ENCODE measurements around the gene MFAP5.
A peak's percentile ranks its signal among the peaks of the same experiment; 100 is the strongest.

Gene MFAP5

DNA sequence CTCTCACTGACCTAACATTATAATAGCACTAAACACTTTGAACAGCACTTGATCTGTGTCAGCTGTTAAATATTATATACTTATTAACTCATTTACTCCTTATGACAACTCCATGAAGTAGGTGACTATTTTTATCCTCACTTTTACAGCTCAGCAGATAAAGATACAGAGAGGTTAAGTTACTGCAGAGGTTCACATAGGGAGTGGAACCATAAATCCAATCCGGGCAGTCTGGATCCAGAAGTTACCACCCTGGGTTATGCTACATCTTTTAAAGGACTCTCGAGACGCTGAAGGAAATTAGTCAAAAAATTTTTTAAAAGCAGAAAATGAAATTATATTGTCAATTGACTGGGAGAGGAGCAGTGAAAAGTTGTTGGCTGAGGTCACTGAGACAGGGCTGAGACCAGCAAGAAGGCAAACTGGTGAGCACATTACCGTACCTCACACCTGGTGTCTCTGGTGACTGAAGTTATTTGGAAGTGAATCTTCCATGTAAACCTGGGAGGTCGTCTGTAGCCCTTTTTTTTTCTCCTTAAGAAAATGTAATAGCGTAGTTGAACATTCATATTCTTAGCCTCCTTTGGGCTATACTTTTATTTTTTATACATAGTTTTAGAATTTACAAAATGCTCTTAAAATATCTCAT is 33.9 kb upstream of the MFAP5 start:
- peaks cover 4 to 7% of the 10 kb centered on the region in 2 donors for H3K4me1 ChIP-seq (ENCODE audit: control insufficient read depth in 1 of 2, insufficient read depth in 2 of 2, low read length in 2 of 2)
- H3K4me3 ChIP-seq (ENCODE audit: low read depth in 1 of 2, low read length in 2 of 2) = peak overlapping the region; percentile 74 to 80
- no peaks in the 10 kb centered on the region for H3K9me3 ChIP-seq (ENCODE audit: control insufficient read depth in 1 of 2, low read length in 2 of 2)
- H3K9ac ChIP-seq (ENCODE audit: low read depth in 1 of 2, low read length in 2 of 2) = peak overlapping the region; percentile 70 to 72
- H3K36me3 ChIP-seq (ENCODE audit: control insufficient read depth in 1 of 2, insufficient read depth in 2 of 2, low read length in 2 of 2) = no peaks in the 10 kb centered on the region
- H3K27me3 ChIP-seq (ENCODE audit: control insufficient read depth in 1 of 2, insufficient read depth in 2 of 2, low read length in 2 of 2) = no peaks in the 10 kb centered on the region
- peak overlapping the region; percentile 61 for H3K27ac ChIP-seq (ENCODE audit: low read depth, low read length)

DNA sequence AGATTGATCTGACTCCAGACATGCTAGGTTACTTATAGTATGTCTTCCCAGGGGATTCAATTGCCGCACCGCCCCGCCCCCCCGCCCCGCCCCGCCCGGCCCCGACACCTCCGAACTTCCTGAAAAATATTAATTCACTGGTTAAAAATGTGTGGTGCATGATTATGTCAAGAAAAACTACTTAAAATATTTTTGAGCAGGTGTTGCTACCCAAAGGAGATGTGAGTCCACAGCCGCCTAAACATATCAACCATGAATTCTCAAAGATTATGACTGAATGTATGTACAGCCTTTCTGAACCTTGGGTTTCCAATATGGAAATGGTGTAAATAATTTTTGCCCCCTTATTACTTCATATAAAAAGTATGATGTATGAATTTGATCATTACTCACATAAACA is 32.5 kb upstream of the MFAP5 start:
- no peaks in the 10 kb centered on the region for H3K9me3 ChIP-seq (ENCODE audit: control insufficient read depth in 1 of 2, low read length in 2 of 2)
- H3K4me3 ChIP-seq (ENCODE audit: low read depth in 1 of 2, low read length in 2 of 2) = no peak overlapping the region
- no peak overlapping the region for H3K9ac ChIP-seq (ENCODE audit: low read depth in 1 of 2, low read length in 2 of 2)
- no peak overlapping the region for H3K27ac ChIP-seq (ENCODE audit: low read depth, low read length)
- no peaks in the 10 kb centered on the region for H3K27me3 ChIP-seq (ENCODE audit: control insufficient read depth in 1 of 2, insufficient read depth in 2 of 2, low read length in 2 of 2)
- peaks cover 4 to 7% of the 10 kb centered on the region in 2 donors for H3K4me1 ChIP-seq (ENCODE audit: control insufficient read depth in 1 of 2, insufficient read depth in 2 of 2, low read length in 2 of 2)
- H3K36me3 ChIP-seq (ENCODE audit: control insufficient read depth in 1 of 2, insufficient read depth in 2 of 2, low read length in 2 of 2) = no peaks in the 10 kb centered on the region

DNA sequence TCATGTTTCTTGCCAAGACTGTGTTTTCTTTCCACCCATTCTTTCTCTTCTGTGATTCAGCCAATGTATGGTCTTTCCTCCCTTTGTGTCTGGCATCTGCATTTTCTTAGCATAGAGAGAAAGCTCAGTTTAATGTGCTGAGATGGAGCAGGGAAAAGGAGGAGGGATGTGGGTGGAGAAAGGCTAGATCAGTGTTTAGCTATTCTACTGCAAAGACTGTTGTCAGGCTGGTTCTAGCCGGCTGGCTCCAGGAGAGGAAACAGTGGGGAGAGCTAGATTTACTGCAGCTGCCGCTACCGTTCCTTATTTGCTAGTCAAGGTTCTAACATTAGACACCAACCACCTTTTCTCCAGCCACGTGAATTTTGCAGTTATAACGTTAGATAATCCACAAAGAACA is 29.9 kb upstream of the MFAP5 start:
- Histone ChIP-seq H3K36me3 (ENCODE audit: control insufficient read depth in 1 of 2, insufficient read depth in 2 of 2, low read length in 2 of 2) (no peaks in the 10 kb centered on the region), H3K27me3 (ENCODE audit: control insufficient read depth in 1 of 2, insufficient read depth in 2 of 2, low read length in 2 of 2) (no peaks in the 10 kb centered on the region), H3K9me3 (ENCODE audit: control insufficient read depth in 1 of 2, low read length in 2 of 2) (no peaks in the 10 kb centered on the region), H3K9ac (ENCODE audit: low read depth in 1 of 2, low read length in 2 of 2) (no peak overlapping the region), H3K27ac (ENCODE audit: low read depth, low read length) (no peak overlapping the region), H3K4me3 (ENCODE audit: low read depth in 1 of 2, low read length in 2 of 2) (no peak overlapping the region), H3K4me1 (ENCODE audit: control insufficient read depth in 1 of 2, insufficient read depth in 2 of 2, low read length in 2 of 2) (peaks cover 5 to 15% of the 10 kb centered on the region in 2 donors)

DNA sequence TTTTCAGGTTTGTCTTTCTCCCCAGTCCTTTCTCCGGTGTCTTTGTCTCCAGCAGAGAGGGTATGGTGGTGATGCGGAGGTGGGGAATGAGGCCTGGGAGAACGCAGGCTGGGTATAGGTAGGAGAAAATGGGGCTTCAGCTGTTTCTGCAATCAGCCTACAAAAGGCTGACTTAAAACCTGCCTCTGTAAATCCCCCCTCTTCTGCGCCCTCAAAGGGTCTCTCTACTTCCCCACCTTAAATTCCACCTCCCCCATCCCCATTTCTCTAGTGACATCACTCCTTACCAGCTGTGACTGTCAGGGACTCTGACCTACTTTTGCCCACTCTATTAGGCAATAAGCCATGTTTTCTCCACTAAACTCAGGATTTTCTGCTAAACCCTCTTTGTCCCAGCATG is 27.1 kb upstream of the MFAP5 start:
- no peak overlapping the region for H3K4me3 ChIP-seq (ENCODE audit: low read depth in 1 of 2, low read length in 2 of 2)
- H3K9ac ChIP-seq (ENCODE audit: low read depth in 1 of 2, low read length in 2 of 2) = no peak overlapping the region
- no peak overlapping the region for H3K27ac ChIP-seq (ENCODE audit: low read depth, low read length)
- H3K4me1 ChIP-seq (ENCODE audit: control insufficient read depth in 1 of 2, insufficient read depth in 2 of 2, low read length in 2 of 2) = peaks cover 5 to 7% of the 10 kb centered on the region in 2 donors
- H3K27me3 ChIP-seq (ENCODE audit: control insufficient read depth in 1 of 2, insufficient read depth in 2 of 2, low read length in 2 of 2) = no peaks in the 10 kb centered on the region
- H3K36me3 ChIP-seq (ENCODE audit: control insufficient read depth in 1 of 2, insufficient read depth in 2 of 2, low read length in 2 of 2) = no peaks in the 10 kb centered on the region
- H3K9me3 ChIP-seq (ENCODE audit: control insufficient read depth in 1 of 2, low read length in 2 of 2) = no peaks in the 10 kb centered on the region

DNA sequence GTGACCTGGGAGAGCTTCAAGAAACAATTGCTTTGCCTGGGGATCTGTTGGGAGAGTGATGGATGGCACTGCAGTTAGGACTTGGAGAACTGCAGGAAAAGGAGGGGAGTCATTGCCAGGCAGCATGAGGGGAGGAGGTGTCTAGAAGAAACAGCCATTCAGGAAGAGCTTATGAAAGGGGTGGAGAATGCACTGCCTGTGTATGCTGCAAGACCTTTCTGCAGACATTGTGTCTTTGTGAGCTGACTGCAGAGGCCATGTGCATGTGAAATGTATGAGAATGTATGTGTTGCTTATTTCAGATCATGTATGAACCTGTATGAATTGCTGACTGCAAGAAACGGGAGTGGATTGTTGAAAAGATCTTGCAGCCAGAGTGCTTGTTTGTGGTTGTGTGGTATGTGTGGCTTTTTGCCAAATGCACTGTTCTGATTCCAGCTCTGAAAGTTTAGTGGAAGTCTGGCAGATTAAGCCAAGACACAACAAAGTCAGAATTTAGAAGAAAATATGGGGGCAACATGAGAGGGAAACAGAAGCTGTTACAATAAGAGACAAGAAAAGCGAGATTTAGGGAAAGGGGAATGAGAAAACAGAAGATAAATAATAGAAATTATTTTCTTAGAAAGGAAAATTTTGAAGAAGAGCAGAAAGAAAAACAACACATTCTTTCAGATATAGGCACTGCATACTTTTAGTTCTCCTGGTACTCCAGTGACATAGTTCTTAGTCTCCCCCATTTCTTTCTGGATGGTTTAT is 25.4 kb upstream of the MFAP5 start:
- Histone ChIP-seq H3K27ac (ENCODE audit: low read depth, low read length) (no peak overlapping the region), H3K4me1 (ENCODE audit: control insufficient read depth in 1 of 2, insufficient read depth in 2 of 2, low read length in 2 of 2) (peaks cover 5 to 7% of the 10 kb centered on the region in 2 donors), H3K36me3 (ENCODE audit: control insufficient read depth in 1 of 2, insufficient read depth in 2 of 2, low read length in 2 of 2) (no peaks in the 10 kb centered on the region), H3K27me3 (ENCODE audit: control insufficient read depth in 1 of 2, insufficient read depth in 2 of 2, low read length in 2 of 2) (no peaks in the 10 kb centered on the region), H3K9me3 (ENCODE audit: control insufficient read depth in 1 of 2, low read length in 2 of 2) (no peaks in the 10 kb centered on the region), H3K9ac (ENCODE audit: low read depth in 1 of 2, low read length in 2 of 2) (no peak overlapping the region), H3K4me3 (ENCODE audit: low read depth in 1 of 2, low read length in 2 of 2) (no peak overlapping the region)

DNA sequence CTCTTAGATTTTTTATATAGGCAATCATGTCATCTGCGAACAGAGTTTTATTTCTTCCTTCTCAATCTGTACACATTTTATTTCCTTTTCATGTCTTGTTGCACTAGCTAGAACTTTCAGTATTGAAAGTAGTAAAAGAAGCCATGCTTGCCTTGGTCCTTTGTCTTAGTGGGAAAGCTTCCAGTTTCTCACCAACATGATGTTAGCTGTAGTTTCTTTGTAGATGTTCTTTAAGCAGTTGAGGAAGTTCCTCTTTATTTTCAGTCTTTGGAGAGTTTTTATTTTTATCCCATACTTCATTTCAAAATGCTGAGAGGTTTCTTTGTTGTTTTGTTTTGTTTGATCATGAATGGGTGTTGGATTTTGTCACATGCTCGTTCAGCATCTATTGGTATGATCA is 22.4 kb upstream of the MFAP5 start:
- Histone ChIP-seq H3K27ac (ENCODE audit: low read depth, low read length) (no peak overlapping the region), H3K9ac (ENCODE audit: low read depth in 1 of 2, low read length in 2 of 2) (no peak overlapping the region), H3K4me1 (ENCODE audit: control insufficient read depth in 1 of 2, insufficient read depth in 2 of 2, low read length in 2 of 2) (peaks cover 5 to 10% of the 10 kb centered on the region in 2 donors), H3K9me3 (ENCODE audit: control insufficient read depth in 1 of 2, low read length in 2 of 2) (no peaks in the 10 kb centered on the region), H3K36me3 (ENCODE audit: control insufficient read depth in 1 of 2, insufficient read depth in 2 of 2, low read length in 2 of 2) (no peaks in the 10 kb centered on the region), H3K4me3 (ENCODE audit: low read depth in 1 of 2, low read length in 2 of 2) (no peak overlapping the region), H3K27me3 (ENCODE audit: control insufficient read depth in 1 of 2, insufficient read depth in 2 of 2, low read length in 2 of 2) (no peaks in the 10 kb centered on the region)

DNA sequence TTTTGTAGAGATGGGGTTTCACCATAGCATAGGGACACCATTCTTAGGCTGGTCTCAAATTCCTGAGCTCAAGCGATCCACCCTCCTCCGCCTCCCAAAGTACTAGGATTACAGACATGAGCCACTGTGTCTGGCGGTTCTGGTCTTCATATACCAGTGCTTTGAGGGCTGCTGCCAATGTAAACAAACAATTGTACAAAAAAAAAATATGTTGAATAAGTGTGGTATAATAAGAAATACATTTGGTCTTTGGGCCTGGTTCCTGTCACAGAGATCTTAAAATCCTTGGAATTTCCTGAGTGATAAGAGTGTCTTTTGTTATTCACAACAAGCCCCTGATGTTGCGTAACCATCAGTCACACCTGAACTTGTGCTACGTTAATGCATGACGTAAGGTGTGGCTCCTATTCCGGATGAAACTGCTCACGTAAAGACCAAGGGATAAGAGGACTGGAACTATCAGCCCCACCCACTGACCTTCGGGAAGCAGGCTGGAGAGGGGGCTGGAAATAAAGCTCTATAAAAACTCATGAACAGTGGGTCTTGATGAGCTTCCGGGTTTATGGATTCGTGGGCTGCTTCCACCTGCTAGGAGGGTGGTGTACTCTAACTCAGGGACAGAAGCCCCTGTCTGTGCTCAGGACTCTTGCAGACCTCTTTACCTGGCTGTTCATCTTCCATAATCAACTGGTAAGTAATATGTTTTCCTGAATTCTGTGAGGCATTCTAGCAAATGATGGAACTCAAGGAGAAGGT is 18.7 kb upstream of the MFAP5 start:
- no peaks in the 10 kb centered on the region for H3K27me3 ChIP-seq (ENCODE audit: control insufficient read depth in 1 of 2, insufficient read depth in 2 of 2, low read length in 2 of 2)
- peaks cover 0 to 3% of the 10 kb centered on the region in 2 donors for H3K4me1 ChIP-seq (ENCODE audit: control insufficient read depth in 1 of 2, insufficient read depth in 2 of 2, low read length in 2 of 2)
- H3K4me3 ChIP-seq (ENCODE audit: low read depth in 1 of 2, low read length in 2 of 2) = no peak overlapping the region
- H3K9ac ChIP-seq (ENCODE audit: low read depth in 1 of 2, low read length in 2 of 2) = no peak overlapping the region
- no peak overlapping the region for H3K27ac ChIP-seq (ENCODE audit: low read depth, low read length)
- no peaks in the 10 kb centered on the region for H3K9me3 ChIP-seq (ENCODE audit: control insufficient read depth in 1 of 2, low read length in 2 of 2)
- H3K36me3 ChIP-seq (ENCODE audit: control insufficient read depth in 1 of 2, insufficient read depth in 2 of 2, low read length in 2 of 2) = no peaks in the 10 kb centered on the region

DNA sequence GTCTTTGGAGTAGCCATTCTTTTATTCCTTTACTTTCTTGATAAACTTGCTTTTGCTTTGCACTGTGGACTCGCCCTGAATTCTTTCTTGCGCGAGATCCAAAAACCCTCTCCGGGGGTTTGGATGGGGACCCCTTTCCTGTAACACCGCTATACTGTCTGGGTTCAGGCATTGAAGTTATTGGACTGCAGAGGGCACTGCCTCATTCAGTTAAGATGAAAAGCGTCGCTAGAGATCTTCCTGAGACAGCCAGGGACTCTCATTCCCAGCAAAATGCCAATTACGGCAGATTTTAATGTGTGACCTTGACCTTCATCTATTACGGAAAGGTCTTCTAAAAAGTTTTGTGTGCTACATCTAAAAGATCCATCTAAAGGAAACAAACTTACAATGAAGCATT is 17.9 kb upstream of the MFAP5 start:
- Histone ChIP-seq H3K27ac (ENCODE audit: low read depth, low read length) (no peak overlapping the region), H3K9ac (ENCODE audit: low read depth in 1 of 2, low read length in 2 of 2) (no peak overlapping the region), H3K27me3 (ENCODE audit: control insufficient read depth in 1 of 2, insufficient read depth in 2 of 2, low read length in 2 of 2) (no peaks in the 10 kb centered on the region), H3K4me1 (ENCODE audit: control insufficient read depth in 1 of 2, insufficient read depth in 2 of 2, low read length in 2 of 2) (peaks cover 0 to 3% of the 10 kb centered on the region in 2 donors), H3K4me3 (ENCODE audit: low read depth in 1 of 2, low read length in 2 of 2) (no peak overlapping the region), H3K9me3 (ENCODE audit: control insufficient read depth in 1 of 2, low read length in 2 of 2) (no peaks in the 10 kb centered on the region), H3K36me3 (ENCODE audit: control insufficient read depth in 1 of 2, insufficient read depth in 2 of 2, low read length in 2 of 2) (no peaks in the 10 kb centered on the region)

DNA sequence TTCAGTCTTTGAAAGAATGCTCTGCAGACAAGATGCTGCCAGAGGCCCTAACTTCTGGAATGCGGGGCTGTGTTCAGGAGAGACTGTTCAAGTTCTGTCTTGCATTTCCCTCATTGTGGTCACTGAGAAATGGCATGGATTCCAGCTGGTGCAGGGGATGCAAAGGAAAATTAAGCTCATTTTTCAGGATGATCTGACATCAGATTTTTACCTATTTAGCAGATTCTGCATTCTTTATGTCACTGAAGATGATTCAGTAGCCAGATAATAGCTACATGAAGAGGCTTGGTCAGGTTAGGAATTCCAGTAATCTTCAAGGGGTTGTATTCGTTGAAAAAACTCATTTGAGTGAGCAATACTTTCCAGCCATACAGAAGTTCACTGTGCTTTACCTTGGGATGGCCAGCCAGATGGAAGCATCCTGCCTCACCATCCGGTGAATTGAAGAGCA is 16.1 kb upstream of the MFAP5 start:
- Histone ChIP-seq H3K27me3 (ENCODE audit: control insufficient read depth in 1 of 2, insufficient read depth in 2 of 2, low read length in 2 of 2) (no peaks in the 10 kb centered on the region), H3K4me1 (ENCODE audit: control insufficient read depth in 1 of 2, insufficient read depth in 2 of 2, low read length in 2 of 2) (peaks cover 0 to 3% of the 10 kb centered on the region in 2 donors), H3K4me3 (ENCODE audit: low read depth in 1 of 2, low read length in 2 of 2) (no peak overlapping the region), H3K9me3 (ENCODE audit: control insufficient read depth in 1 of 2, low read length in 2 of 2) (no peaks in the 10 kb centered on the region), H3K27ac (ENCODE audit: low read depth, low read length) (no peak overlapping the region), H3K9ac (ENCODE audit: low read depth in 1 of 2, low read length in 2 of 2) (no peak overlapping the region), H3K36me3 (ENCODE audit: control insufficient read depth in 1 of 2, insufficient read depth in 2 of 2, low read length in 2 of 2) (no peaks in the 10 kb centered on the region)

DNA sequence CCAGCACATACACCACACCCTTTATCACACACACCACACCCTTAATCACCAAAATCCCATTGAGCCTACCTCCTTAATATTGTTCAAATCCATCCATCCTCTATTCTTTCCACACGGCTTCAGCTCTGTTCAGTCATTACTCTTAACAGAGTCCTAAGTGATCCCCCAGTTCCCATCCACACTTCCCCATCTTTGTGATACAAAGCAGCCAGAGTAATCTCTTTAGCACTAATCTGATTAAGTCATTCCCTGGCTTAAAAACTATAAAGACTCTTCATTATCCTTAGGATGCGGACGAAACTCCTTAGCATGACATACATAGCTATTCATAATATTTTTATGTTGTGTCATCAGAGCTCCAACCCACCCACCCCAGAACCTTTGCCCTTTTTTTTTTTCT is 14.7 kb upstream of the MFAP5 start:
- no peak overlapping the region for H3K9ac ChIP-seq (ENCODE audit: low read depth in 1 of 2, low read length in 2 of 2)
- no peaks in the 10 kb centered on the region for H3K9me3 ChIP-seq (ENCODE audit: control insufficient read depth in 1 of 2, low read length in 2 of 2)
- no peak overlapping the region for H3K27ac ChIP-seq (ENCODE audit: low read depth, low read length)
- no peaks in the 10 kb centered on the region for H3K27me3 ChIP-seq (ENCODE audit: control insufficient read depth in 1 of 2, insufficient read depth in 2 of 2, low read length in 2 of 2)
- no peak overlapping the region for H3K4me3 ChIP-seq (ENCODE audit: low read depth in 1 of 2, low read length in 2 of 2)
- peaks cover 0 to 3% of the 10 kb centered on the region in 2 donors for H3K4me1 ChIP-seq (ENCODE audit: control insufficient read depth in 1 of 2, insufficient read depth in 2 of 2, low read length in 2 of 2)
- no peaks in the 10 kb centered on the region for H3K36me3 ChIP-seq (ENCODE audit: control insufficient read depth in 1 of 2, insufficient read depth in 2 of 2, low read length in 2 of 2)

Data from duodenal mucosa (tissue), 2 donors.